PC-3 (cell line): ENCODE measurements around the gene KRT86.

Experiments used
- EZH2 ChIP-seq: fragments of 300-600 bp; sonication (generic); IDR thresholded peaks from one replicate; pipeline ENCODE4 v1.6.1; 2017; ENCODE audit warnings: antibody characterized with exemption, mild to moderate bottlenecking, low read length; ENCODE audit not compliant: unreplicated experiment
- EZH2phosphoT487 ChIP-seq: fragments of 300-600 bp; sonication (generic); IDR thresholded peaks from 2 replicates; pipeline ENCODE4 v1.6.1; 2018; ENCODE audit warnings: mild to moderate bottlenecking, antibody characterized with exemption, low read length, borderline replicate concordance
- TF ChIP-seq, protein P1 (sequence below): fragments of 300-600 bp; sonication (generic); conservative IDR thresholded peaks from 2 replicates; pipeline ENCODE4 v1.5.1; 2017; ENCODE audit warnings: antibody characterized with exemption, low read depth, mild to moderate bottlenecking, low read length

DNA sequence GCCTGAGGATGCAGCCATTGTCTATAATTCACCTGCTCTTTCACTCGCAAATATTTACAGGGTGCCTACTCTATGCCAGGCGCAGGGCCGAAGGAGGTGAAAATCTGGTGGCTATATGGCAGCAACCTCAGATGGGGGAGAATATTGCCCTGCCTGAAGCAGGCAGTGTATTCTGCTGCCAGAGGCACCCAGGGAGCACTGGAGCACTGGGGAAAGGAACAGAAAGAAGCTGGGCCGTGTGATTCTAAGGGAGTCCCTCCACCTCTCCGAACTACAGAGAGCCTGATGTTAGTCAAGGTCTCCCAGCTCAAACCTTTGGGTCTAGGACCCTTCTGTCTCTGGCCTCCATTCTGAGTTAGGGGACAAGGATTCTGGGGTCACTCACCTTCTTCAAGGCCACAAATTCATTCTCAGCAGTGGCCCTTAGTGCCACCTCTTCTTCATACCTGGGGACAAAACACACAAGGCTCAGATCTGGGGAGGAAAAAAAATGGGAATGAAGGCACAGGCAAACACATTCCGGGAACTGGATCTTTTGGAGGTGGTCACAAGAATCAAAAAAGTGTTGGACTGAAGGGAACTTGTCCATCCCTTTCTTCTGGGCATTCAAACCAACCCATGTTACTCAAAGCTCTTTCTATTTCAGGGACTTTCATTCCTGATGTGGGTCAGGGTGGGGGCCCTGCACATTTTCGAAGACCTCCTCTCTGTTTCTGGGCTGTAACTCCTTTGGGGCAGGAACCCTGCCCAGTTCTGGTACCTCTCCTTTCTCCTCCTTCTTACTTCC is 19.3 kb upstream of the KRT86 start:
- TF ChIP-seq, protein P1, sequence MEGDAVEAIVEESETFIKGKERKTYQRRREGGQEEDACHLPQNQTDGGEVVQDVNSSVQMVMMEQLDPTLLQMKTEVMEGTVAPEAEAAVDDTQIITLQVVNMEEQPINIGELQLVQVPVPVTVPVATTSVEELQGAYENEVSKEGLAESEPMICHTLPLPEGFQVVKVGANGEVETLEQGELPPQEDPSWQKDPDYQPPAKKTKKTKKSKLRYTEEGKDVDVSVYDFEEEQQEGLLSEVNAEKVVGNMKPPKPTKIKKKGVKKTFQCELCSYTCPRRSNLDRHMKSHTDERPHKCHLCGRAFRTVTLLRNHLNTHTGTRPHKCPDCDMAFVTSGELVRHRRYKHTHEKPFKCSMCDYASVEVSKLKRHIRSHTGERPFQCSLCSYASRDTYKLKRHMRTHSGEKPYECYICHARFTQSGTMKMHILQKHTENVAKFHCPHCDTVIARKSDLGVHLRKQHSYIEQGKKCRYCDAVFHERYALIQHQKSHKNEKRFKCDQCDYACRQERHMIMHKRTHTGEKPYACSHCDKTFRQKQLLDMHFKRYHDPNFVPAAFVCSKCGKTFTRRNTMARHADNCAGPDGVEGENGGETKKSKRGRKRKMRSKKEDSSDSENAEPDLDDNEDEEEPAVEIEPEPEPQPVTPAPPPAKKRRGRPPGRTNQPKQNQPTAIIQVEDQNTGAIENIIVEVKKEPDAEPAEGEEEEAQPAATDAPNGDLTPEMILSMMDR: no peak
- no peak for TF ChIP-seq EZH2
- TF ChIP-seq EZH2phosphoT487: no peak
